ENCODE results near the gene HPGD.

Gene HPGD

DNA sequence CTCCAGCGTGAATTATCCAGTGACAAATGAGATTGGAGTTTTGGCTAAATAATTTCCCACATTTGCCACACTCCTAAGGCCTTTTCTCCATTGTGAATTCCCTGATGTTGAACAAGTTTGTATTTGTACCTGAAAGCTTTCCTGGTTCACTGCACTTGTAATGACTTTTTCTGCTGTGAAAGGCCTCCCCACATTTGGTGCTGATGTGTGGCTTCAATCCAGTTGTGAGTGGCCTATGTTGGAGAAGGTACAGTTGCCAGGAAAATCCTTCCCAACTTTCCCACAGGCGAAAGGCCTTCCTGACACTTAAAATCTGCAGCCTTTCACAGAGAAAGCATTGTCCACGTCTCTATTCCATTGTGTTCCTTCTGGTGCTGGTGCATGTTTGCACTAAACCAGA, 17.3 kb upstream of the HPGD start:
- no peaks in the 10 kb centered on the region for H3K4me1 ChIP-seq (ENCODE audit: insufficient read depth, low read length)
- no peak for DNase-seq
- ATAC-seq (ENCODE audit: insufficient read depth, low read depth), result no peak
- H3K4me2 ChIP-seq (ENCODE audit: insufficient read depth, low read length), result no peak overlapping the region
- H3K9me3 ChIP-seq (ENCODE audit: insufficient read depth, low read length, severe bottlenecking), result no peaks in the 10 kb centered on the region
- no peak overlapping the region for H2AFZ ChIP-seq (ENCODE audit: low read depth, low read length)
- no peak overlapping the region for H3K9ac ChIP-seq (ENCODE audit: low read depth, low read length)
- H4K20me1 ChIP-seq (ENCODE audit: insufficient read depth, low read length), result no peaks in the 10 kb centered on the region
- H3K36me3 ChIP-seq (ENCODE audit: insufficient read depth, low read length), result no peaks in the 10 kb centered on the region
- no peak for TF ChIP-seq EZH2 (IDR thresholded peaks at IDR 0.05; ENCODE audit: borderline replicate concordance, low read depth, low read length, severe bottlenecking)
- no peaks in the 10 kb centered on the region for H3K79me2 ChIP-seq (ENCODE audit: insufficient read depth, low read length)
- H3K27me3 ChIP-seq (ENCODE audit: insufficient read depth, low read length, poor library complexity), result no peaks in the 10 kb centered on the region
- no peak overlapping the region for H3K4me3 ChIP-seq (ENCODE audit: low read depth in 1 of 2, low read length in 2 of 2)
- no peak overlapping the region for H3K27ac ChIP-seq (ENCODE audit: low read length)

DNA sequence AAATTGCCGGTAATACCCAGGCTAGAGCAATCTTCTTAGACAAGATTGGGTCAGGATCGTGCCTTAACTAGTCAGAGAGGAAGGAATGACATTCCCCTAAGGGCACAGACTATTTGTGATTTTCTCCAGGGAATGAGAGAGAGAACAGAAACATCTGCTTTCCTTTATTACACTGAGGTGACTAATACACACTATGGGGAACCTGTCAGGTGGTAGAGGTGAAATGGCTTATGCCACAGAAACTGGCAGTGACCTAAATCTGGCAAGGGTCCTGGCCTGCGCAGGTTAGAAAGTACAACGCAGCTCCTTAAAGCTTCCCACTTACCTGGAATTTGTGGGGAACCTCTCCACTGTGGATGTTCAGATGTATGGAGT, 16.6 kb upstream of the HPGD start:
- ATAC-seq (ENCODE audit: insufficient read depth, low read depth) (no peak), DNase-seq (no peak)
- no peaks in the 10 kb centered on the region for H3K9me3 ChIP-seq (ENCODE audit: insufficient read depth, low read length, severe bottlenecking)
- H3K4me2 ChIP-seq (ENCODE audit: insufficient read depth, low read length), result no peak overlapping the region
- no peaks in the 10 kb centered on the region for H3K36me3 ChIP-seq (ENCODE audit: insufficient read depth, low read length)
- H3K4me1 ChIP-seq (ENCODE audit: insufficient read depth, low read length), result no peaks in the 10 kb centered on the region
- no peaks in the 10 kb centered on the region for H4K20me1 ChIP-seq (ENCODE audit: insufficient read depth, low read length)
- no peaks in the 10 kb centered on the region for H3K79me2 ChIP-seq (ENCODE audit: insufficient read depth, low read length)
- H2AFZ ChIP-seq (ENCODE audit: low read depth, low read length), result no peak overlapping the region
- H3K9ac ChIP-seq (ENCODE audit: low read depth, low read length), result no peak overlapping the region
- H3K27me3 ChIP-seq (ENCODE audit: insufficient read depth, low read length, poor library complexity), result no peaks in the 10 kb centered on the region
- no peak overlapping the region for H3K4me3 ChIP-seq (ENCODE audit: low read depth in 1 of 2, low read length in 2 of 2)
- TF ChIP-seq EZH2 (IDR thresholded peaks at IDR 0.05; ENCODE audit: borderline replicate concordance, low read depth, low read length, severe bottlenecking), result no peak
- TF ChIP-seq, protein P1, sequence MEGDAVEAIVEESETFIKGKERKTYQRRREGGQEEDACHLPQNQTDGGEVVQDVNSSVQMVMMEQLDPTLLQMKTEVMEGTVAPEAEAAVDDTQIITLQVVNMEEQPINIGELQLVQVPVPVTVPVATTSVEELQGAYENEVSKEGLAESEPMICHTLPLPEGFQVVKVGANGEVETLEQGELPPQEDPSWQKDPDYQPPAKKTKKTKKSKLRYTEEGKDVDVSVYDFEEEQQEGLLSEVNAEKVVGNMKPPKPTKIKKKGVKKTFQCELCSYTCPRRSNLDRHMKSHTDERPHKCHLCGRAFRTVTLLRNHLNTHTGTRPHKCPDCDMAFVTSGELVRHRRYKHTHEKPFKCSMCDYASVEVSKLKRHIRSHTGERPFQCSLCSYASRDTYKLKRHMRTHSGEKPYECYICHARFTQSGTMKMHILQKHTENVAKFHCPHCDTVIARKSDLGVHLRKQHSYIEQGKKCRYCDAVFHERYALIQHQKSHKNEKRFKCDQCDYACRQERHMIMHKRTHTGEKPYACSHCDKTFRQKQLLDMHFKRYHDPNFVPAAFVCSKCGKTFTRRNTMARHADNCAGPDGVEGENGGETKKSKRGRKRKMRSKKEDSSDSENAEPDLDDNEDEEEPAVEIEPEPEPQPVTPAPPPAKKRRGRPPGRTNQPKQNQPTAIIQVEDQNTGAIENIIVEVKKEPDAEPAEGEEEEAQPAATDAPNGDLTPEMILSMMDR (IDR thresholded peaks at IDR 0.05; ENCODE audit: borderline replicate concordance, extremely low read depth, low read length, poor library complexity, severe bottlenecking), result no peak
- no peak overlapping the region for H3K27ac ChIP-seq (ENCODE audit: low read length)

DNA sequence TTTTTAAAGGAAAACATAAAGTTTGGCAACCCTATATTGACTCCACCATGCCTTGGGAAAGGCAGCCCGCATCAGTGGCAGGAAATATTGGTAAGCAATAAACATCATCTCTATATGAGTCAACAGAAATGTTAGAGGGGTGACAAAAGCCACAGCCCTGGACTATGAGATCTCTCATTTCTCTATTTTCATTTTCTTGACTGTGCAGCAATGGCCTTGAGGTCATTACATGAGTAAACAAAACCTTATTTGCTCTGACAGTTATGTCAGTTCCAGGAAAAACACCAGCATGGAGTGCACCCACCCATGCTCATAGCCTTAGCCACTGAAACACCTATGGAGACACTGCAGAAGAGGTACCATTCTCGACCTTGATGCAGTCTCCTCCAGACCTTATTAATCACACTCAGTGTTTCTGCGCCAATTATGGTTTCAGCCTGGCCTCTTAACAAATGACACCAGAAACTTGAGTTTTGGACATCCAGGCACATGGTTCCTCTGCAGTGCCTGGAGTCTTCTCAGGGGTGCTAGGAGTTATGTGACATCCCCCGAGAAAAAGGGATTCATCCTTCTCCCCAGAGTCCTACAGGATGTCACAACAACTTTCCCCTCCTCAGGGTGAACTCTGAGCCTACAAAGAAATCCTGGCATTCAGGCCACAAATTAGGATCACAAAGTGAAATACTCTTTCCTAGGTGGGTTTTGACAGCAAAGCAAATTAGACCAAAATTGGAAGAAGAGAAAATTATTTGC, 16.0 kb upstream of the HPGD start:
- H3K9ac ChIP-seq (ENCODE audit: low read depth, low read length), result no peak overlapping the region
- no peak for TF ChIP-seq EZH2 (IDR thresholded peaks at IDR 0.05; ENCODE audit: borderline replicate concordance, low read depth, low read length, severe bottlenecking)
- TF ChIP-seq, protein P1 (IDR thresholded peaks at IDR 0.05; ENCODE audit: borderline replicate concordance, extremely low read depth, low read length, poor library complexity, severe bottlenecking), result no peak
- H3K9me3 ChIP-seq (ENCODE audit: insufficient read depth, low read length, severe bottlenecking), result no peaks in the 10 kb centered on the region
- ATAC-seq (ENCODE audit: insufficient read depth, low read depth) (no peak), DNase-seq (no peak)
- no peaks in the 10 kb centered on the region for H4K20me1 ChIP-seq (ENCODE audit: insufficient read depth, low read length)
- no peaks in the 10 kb centered on the region for H3K4me1 ChIP-seq (ENCODE audit: insufficient read depth, low read length)
- H3K4me3 ChIP-seq (ENCODE audit: low read depth in 1 of 2, low read length in 2 of 2), result no peak overlapping the region
- no peaks in the 10 kb centered on the region for H3K79me2 ChIP-seq (ENCODE audit: insufficient read depth, low read length)
- no peaks in the 10 kb centered on the region for H3K36me3 ChIP-seq (ENCODE audit: insufficient read depth, low read length)
- no peak overlapping the region for H3K4me2 ChIP-seq (ENCODE audit: insufficient read depth, low read length)
- H3K27ac ChIP-seq (ENCODE audit: low read length), result no peak overlapping the region
- no peak overlapping the region for H2AFZ ChIP-seq (ENCODE audit: low read depth, low read length)
- no peaks in the 10 kb centered on the region for H3K27me3 ChIP-seq (ENCODE audit: insufficient read depth, low read length, poor library complexity)

DNA sequence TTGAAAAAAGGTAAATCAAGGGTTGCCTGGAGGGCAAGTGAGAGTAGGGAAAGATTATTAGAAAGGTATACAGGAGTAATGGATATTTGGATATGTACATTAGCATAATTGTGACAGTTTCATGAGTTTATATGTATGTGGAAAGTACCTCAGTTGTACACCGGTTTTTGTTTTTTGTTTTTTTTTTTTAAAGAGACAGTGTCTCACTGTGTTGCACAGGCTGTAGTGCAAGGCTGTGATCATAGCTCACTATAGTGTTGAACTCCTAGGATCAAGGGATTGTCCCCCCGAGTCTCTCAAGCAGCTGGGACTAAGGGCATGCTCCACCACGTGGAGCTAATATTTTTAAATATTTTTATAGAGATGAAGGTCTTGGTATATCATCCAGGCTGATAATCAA, 15.3 kb upstream of the HPGD start:
- H2AFZ ChIP-seq (ENCODE audit: low read depth, low read length), result no peak overlapping the region
- H3K9me3 ChIP-seq (ENCODE audit: insufficient read depth, low read length, severe bottlenecking), result no peaks in the 10 kb centered on the region
- no peak for DNase-seq
- no peak overlapping the region for H3K9ac ChIP-seq (ENCODE audit: low read depth, low read length)
- no peak for ATAC-seq (ENCODE audit: insufficient read depth, low read depth)
- no peak overlapping the region for H3K27ac ChIP-seq (ENCODE audit: low read length)
- H3K4me2 ChIP-seq (ENCODE audit: insufficient read depth, low read length), result no peak overlapping the region
- no peaks in the 10 kb centered on the region for H4K20me1 ChIP-seq (ENCODE audit: insufficient read depth, low read length)
- no peaks in the 10 kb centered on the region for H3K79me2 ChIP-seq (ENCODE audit: insufficient read depth, low read length)
- H3K4me1 ChIP-seq (ENCODE audit: insufficient read depth, low read length), result no peaks in the 10 kb centered on the region
- H3K4me3 ChIP-seq (ENCODE audit: low read depth in 1 of 2, low read length in 2 of 2), result no peak overlapping the region
- no peaks in the 10 kb centered on the region for H3K27me3 ChIP-seq (ENCODE audit: insufficient read depth, low read length, poor library complexity)
- H3K36me3 ChIP-seq (ENCODE audit: insufficient read depth, low read length), result no peaks in the 10 kb centered on the region
- TF ChIP-seq, protein P1 (IDR thresholded peaks at IDR 0.05; ENCODE audit: borderline replicate concordance, extremely low read depth, low read length, poor library complexity, severe bottlenecking), result no peak
- TF ChIP-seq EZH2 (IDR thresholded peaks at IDR 0.05; ENCODE audit: borderline replicate concordance, low read depth, low read length, severe bottlenecking), result no peak
